IPS-NIHi7 (cell line): ENCODE results near the gene PROSER3.
A peak's percentile ranks its signal among the peaks of the same experiment; 100 is the strongest.

ENCODE experiments used
- DNase-seq: peaks from one replicate; pipeline ENCODE4 v3.0.0; 2012; ENCODE audit warnings: mixed read lengths; ENCODE audit errors: extremely low spot score

Gene PROSER3

GRCh38 chr19:35738021-35738886 lies 19.7 kb upstream of the PROSER3 start:
- DNase-seq, result no peak

GRCh38 chr19:35738887-35739229 lies 19.1 kb upstream of the PROSER3 start:
- no peak for DNase-seq

- DNase-seq, result no peak
Measured at GRCh38 chr19:35739275-35740107, 18.5 kb upstream of the PROSER3 start.

- DNase-seq, result no peak
Measured at GRCh38 chr19:35740108-35740422, 17.9 kb upstream of the PROSER3 start.

- DNase-seq, result peak; percentile 100
Measured at GRCh38 chr19:35740423-35741202, 17.4 kb upstream of the PROSER3 start.

GRCh38 chr19:35741203-35741515 lies 16.8 kb upstream of the PROSER3 start:
- DNase-seq, result no peak

GRCh38 chr19:35742121-35742724 lies 15.8 kb upstream of the PROSER3 start, which contains the start of gene IGFLR1:
Gene IGFLR1 (minus strand): TSS chr19:35742452. CDS start chr19:35741180, 1,272 bp downstream.
- no peak for DNase-seq

GRCh38 chr19:35743640-35744429 lies 14.1 kb upstream of the PROSER3 start:
- no peak for DNase-seq

- peak; percentile 81 for DNase-seq
Measured at GRCh38 chr19:35744430-35745327, 13.3 kb upstream of the PROSER3 start.

- peak; percentile 84 for DNase-seq
Measured at GRCh38 chr19:35745328-35746086, 12.5 kb upstream of the PROSER3 start, which contains the start of the genes PSENEN and U2AF1L4. Gene PSENEN (plus strand): TSS chr19:35745651. CDS start chr19:35745931, 280 bp downstream. Gene U2AF1L4 (minus strand): TSS chr19:35745418. CDS start chr19:35745391, 27 bp downstream.

- no peak for DNase-seq
Measured at GRCh38 chr19:35746087-35746462, 11.9 kb upstream of the PROSER3 start.

GRCh38 chr19:35746531-35746930 lies 11.4 kb upstream of the PROSER3 start:
- no peak for DNase-seq

GRCh38 chr19:35748106-35749020 lies 9.6 kb upstream of the PROSER3 start, which contains the start of gene LIN37:
Gene LIN37 (plus strand): TSS chr19:35748576. CDS start chr19:35748725, 149 bp downstream.
- DNase-seq, result peak; percentile 88

- DNase-seq, result no peak
Measured at GRCh38 chr19:35750167-35750566, 7.8 kb upstream of the PROSER3 start.

- no peak for DNase-seq
Measured at GRCh38 chr19:35751839-35752745, 5.9 kb upstream of the PROSER3 start.

GRCh38 chr19:35752746-35753350 lies 5.1 kb upstream of the PROSER3 start:
- DNase-seq, result no peak
